Measurements from ENCODE around the gene HSPA8. TPM values are rescaled to one million over a fixed set of nuclear protein-coding genes. Genes with fewer than 3 reads are reported as not detected.
A peak's percentile ranks its signal among the peaks of the same experiment; 100 is the strongest.
"Not testable (repeated sequence)": the region's sequence is repeated elsewhere in the genome, so short reads cannot be mapped to it uniquely, and the experiment has no call there.

HSPA8 gene
- total RNA-seq, 1 donor from 2014 or later: 1,872 TPM

GRCh38 chr11:123062158-123062891 lies 389 bp upstream of the HSPA8 start:
- TF ChIP-seq CTCF (conservative IDR thresholded peaks at IDR 0.05; ENCODE audit: low read depth, low read length): no peak
- peak overlapping the region; percentile 95 for H3K4me3 ChIP-seq (ENCODE audit: low read depth, low read length)
- peak; percentile 86 for DNase-seq (ENCODE audit: low read depth)

GRCh38 chr11:123060277-123061000 lies 1.5 kb downstream of the HSPA8 start:
- DNase-seq (ENCODE audit: low read depth): no peak
- H3K4me3 ChIP-seq (ENCODE audit: low read depth, low read length): peak overlapping the region; percentile 95
- TF ChIP-seq CTCF (conservative IDR thresholded peaks at IDR 0.05; ENCODE audit: low read depth, low read length): no peak

GRCh38 chr11:123059041-123059920 lies 2.7 kb downstream of the HSPA8 start:
- DNase-seq (ENCODE audit: low read depth): not testable (repeated sequence)

GRCh38 chr11:123057661-123058305 lies 4.2 kb downstream of the HSPA8 start:
- H3K4me3 ChIP-seq (ENCODE audit: low read depth, low read length): no peak overlapping the region
- no peak for TF ChIP-seq CTCF (conservative IDR thresholded peaks at IDR 0.05; ENCODE audit: low read depth, low read length)
- DNase-seq (ENCODE audit: low read depth): no peak

More at GRCh38 chr11:123059041-123059920, 2.7 kb downstream of the HSPA8 start:
- H3K4me3 ChIP-seq (ENCODE audit: low read depth, low read length): peak overlapping the region; percentile 95

GRCh38 chr11:123056835-123057491 lies 5.0 kb downstream of the HSPA8 start:
- H3K4me3 ChIP-seq (ENCODE audit: low read depth, low read length): no peak overlapping the region
- TF ChIP-seq CTCF (conservative IDR thresholded peaks at IDR 0.05; ENCODE audit: low read depth, low read length): no peak
- no peak for DNase-seq (ENCODE audit: low read depth)

- no peak for TF ChIP-seq CTCF (conservative IDR thresholded peaks at IDR 0.05; ENCODE audit: low read depth, low read length)
- H3K4me3 ChIP-seq (ENCODE audit: low read depth, low read length): no peak overlapping the region
- DNase-seq (ENCODE audit: low read depth): no peak
Measured at GRCh38 chr11:123055191-123055901, 6.6 kb downstream of the HSPA8 start.
